ENCODE results near the gene TREML1. TPM values are rescaled to one million over a fixed set of nuclear protein-coding genes. Genes with fewer than 3 reads are reported as not detected.

Gene TREML1
- total RNA-seq (10 to 100 TPM in 1 of 2 donors, 1 to 10 TPM in 1; 3.0 to 68.6 TPM), total RNA-seq (0 reads per million in 2 donors)

- H3K27me3 Mint-ChIP-seq = peaks cover 17% of the 10 kb centered on the region
- H3K27ac Mint-ChIP-seq = no peak within 1 kb of the TSS
- H3K36me3 Mint-ChIP-seq (ENCODE audit: low read depth) = no peaks in the 10 kb centered on the region
- H3K4me1 Mint-ChIP-seq = peaks cover 12% of the 10 kb centered on the region
- no peak within 1 kb of the TSS for H3K4me3 Mint-ChIP-seq
- no peak for DNase-seq
- ATAC-seq = no peak
- H3K9me3 ChIP-seq (ENCODE audit: control insufficient read depth, low read length, poor library complexity, severe bottlenecking) = no peaks in the 10 kb centered on the region
Observed at GRCh38 chr6:41153992-41154625, at the start of gene TREML1. Gene TREML1, minus strand, starts transcription at chr6:41154347. Its CDS starts 59 bp downstream, at chr6:41154288.

- DNase-seq (no peak), ATAC-seq (no peak)
- H3K4me1 Mint-ChIP-seq = peaks cover 52% of the 10 kb centered on the region
- H3K36me3 Mint-ChIP-seq (ENCODE audit: low read depth) = peaks cover 5% of the 10 kb centered on the region
- H3K4me3 Mint-ChIP-seq = peak overlapping the region; percentile 87
- peak overlapping the region; percentile 97 for H3K27ac Mint-ChIP-seq
- H3K9me3 ChIP-seq (ENCODE audit: control insufficient read depth, low read length, poor library complexity, severe bottlenecking) = no peaks in the 10 kb centered on the region
- no peaks in the 10 kb centered on the region for H3K27me3 Mint-ChIP-seq
Observed at GRCh38 chr6:41201764-41202173, 47.6 kb upstream of the TREML1 start.

GRCh38 chr6:41200901-41201763 lies 47.0 kb upstream of the TREML1 start, which contains the start of gene TREML2:
Gene TREML2, minus strand, starts transcription at chr6:41201149. Its CDS starts 141 bp downstream, at chr6:41201008.
- DNase-seq = no peak
- H3K27me3 Mint-ChIP-seq = no peaks in the 10 kb centered on the region
- H3K4me3 Mint-ChIP-seq = peak within 1 kb of the TSS; percentile 87
- H3K27ac Mint-ChIP-seq = peak within 1 kb of the TSS; percentile 97
- H3K4me1 Mint-ChIP-seq = peaks cover 54% of the 10 kb centered on the region
- peak; percentile 38 for ATAC-seq
- H3K9me3 ChIP-seq (ENCODE audit: control insufficient read depth, low read length, poor library complexity, severe bottlenecking) = no peaks in the 10 kb centered on the region
- H3K36me3 Mint-ChIP-seq (ENCODE audit: low read depth) = peaks cover 5% of the 10 kb centered on the region

- H3K9me3 ChIP-seq (ENCODE audit: control insufficient read depth, low read length, poor library complexity, severe bottlenecking) = no peaks in the 10 kb centered on the region
- H3K27me3 Mint-ChIP-seq = no peaks in the 10 kb centered on the region
- peak in 1 of 3 donors; percentile 17 for DNase-seq
- peak overlapping the region; percentile 97 for H3K27ac Mint-ChIP-seq
- H3K4me3 Mint-ChIP-seq = peak overlapping the region; percentile 87
- H3K36me3 Mint-ChIP-seq (ENCODE audit: low read depth) = peaks cover 5% of the 10 kb centered on the region
- peaks cover 54% of the 10 kb centered on the region for H3K4me1 Mint-ChIP-seq
- ATAC-seq = peak; percentile 69
Observed at GRCh38 chr6:41200296-41200900, 46.3 kb upstream of the TREML1 start.

GRCh38 chr6:41199552-41200246 lies 45.6 kb upstream of the TREML1 start:
- Mint-ChIP-seq H3K27ac (peak overlapping the region; percentile 97), H3K4me1 (peaks cover 54% of the 10 kb centered on the region), H3K4me3 (peak overlapping the region; percentile 87), H3K36me3 (ENCODE audit: low read depth) (peaks cover 5% of the 10 kb centered on the region), H3K27me3 (no peaks in the 10 kb centered on the region)
- H3K9me3 ChIP-seq (ENCODE audit: control insufficient read depth, low read length, poor library complexity, severe bottlenecking) = no peaks in the 10 kb centered on the region
- ATAC-seq = peak; percentile 59
- DNase-seq = no peak

- ATAC-seq (no peak), DNase-seq (no peak)
- H3K9me3 ChIP-seq (ENCODE audit: control insufficient read depth, low read length, poor library complexity, severe bottlenecking) = no peaks in the 10 kb centered on the region
- H3K4me3 Mint-ChIP-seq = no peak overlapping the region
- peaks cover 62% of the 10 kb centered on the region for H3K4me1 Mint-ChIP-seq
- peak overlapping the region; percentile 24 for H3K27ac Mint-ChIP-seq
- H3K36me3 Mint-ChIP-seq (ENCODE audit: low read depth) = peaks cover 5% of the 10 kb centered on the region
- no peaks in the 10 kb centered on the region for H3K27me3 Mint-ChIP-seq
Observed at GRCh38 chr6:41197234-41197633, 43.1 kb upstream of the TREML1 start.

- ATAC-seq (no peak), DNase-seq (no peak)
- Mint-ChIP-seq H3K27ac (peak overlapping the region; percentile 56), H3K4me3 (peak overlapping the region; percentile 12), H3K27me3 (no peaks in the 10 kb centered on the region), H3K36me3 (ENCODE audit: low read depth) (peaks cover 5% of the 10 kb centered on the region), H3K4me1 (peaks cover 43% of the 10 kb centered on the region)
- H3K9me3 ChIP-seq (ENCODE audit: control insufficient read depth, low read length, poor library complexity, severe bottlenecking) = peaks cover 3% of the 10 kb centered on the region
Observed at GRCh38 chr6:41194386-41194785, 40.2 kb upstream of the TREML1 start.

- ATAC-seq (no peak), DNase-seq (no peak)
- peaks cover 5% of the 10 kb centered on the region for H3K36me3 Mint-ChIP-seq (ENCODE audit: low read depth)
- H3K27ac Mint-ChIP-seq = peak overlapping the region; percentile 85
- H3K4me1 Mint-ChIP-seq = peaks cover 41% of the 10 kb centered on the region
- no peak overlapping the region for H3K4me3 Mint-ChIP-seq
- H3K9me3 ChIP-seq (ENCODE audit: control insufficient read depth, low read length, poor library complexity, severe bottlenecking) = peaks cover 3% of the 10 kb centered on the region
- H3K27me3 Mint-ChIP-seq = no peaks in the 10 kb centered on the region
Observed at GRCh38 chr6:41193884-41194283, 39.7 kb upstream of the TREML1 start.

- Mint-ChIP-seq H3K36me3 (ENCODE audit: low read depth) (peaks cover 5% of the 10 kb centered on the region), H3K27me3 (no peaks in the 10 kb centered on the region), H3K4me3 (no peak overlapping the region), H3K4me1 (peaks cover 44% of the 10 kb centered on the region), H3K27ac (peak overlapping the region; percentile 85)
- DNase-seq = no peak
- ATAC-seq = no peak
- peaks cover 3% of the 10 kb centered on the region for H3K9me3 ChIP-seq (ENCODE audit: control insufficient read depth, low read length, poor library complexity, severe bottlenecking)
Observed at GRCh38 chr6:41193171-41193734, 39.1 kb upstream of the TREML1 start.

GRCh38 chr6:41191569-41191968 lies 37.4 kb upstream of the TREML1 start:
- H3K4me1 Mint-ChIP-seq = peaks cover 43% of the 10 kb centered on the region
- no peak overlapping the region for H3K27ac Mint-ChIP-seq

GRCh38 chr6:41190791-41191190 lies 36.6 kb upstream of the TREML1 start:
- Mint-ChIP-seq H3K27me3 (no peaks in the 10 kb centered on the region), H3K4me3 (no peak overlapping the region), H3K27ac (no peak overlapping the region), H3K4me1 (peaks cover 45% of the 10 kb centered on the region), H3K36me3 (ENCODE audit: low read depth) (peaks cover 2% of the 10 kb centered on the region)
- DNase-seq = no peak
- H3K9me3 ChIP-seq (ENCODE audit: control insufficient read depth, low read length, poor library complexity, severe bottlenecking) = peaks cover 3% of the 10 kb centered on the region
- no peak for ATAC-seq

More at GRCh38 chr6:41191569-41191968, 37.4 kb upstream of the TREML1 start:
- peaks cover 3% of the 10 kb centered on the region for H3K9me3 ChIP-seq (ENCODE audit: control insufficient read depth, low read length, poor library complexity, severe bottlenecking)
- DNase-seq (peak in 1 of 3 donors; percentile 41), ATAC-seq (peak; percentile 75)
- H3K4me3 Mint-ChIP-seq = no peak overlapping the region
- no peaks in the 10 kb centered on the region for H3K27me3 Mint-ChIP-seq
- peaks cover 2% of the 10 kb centered on the region for H3K36me3 Mint-ChIP-seq (ENCODE audit: low read depth)

GRCh38 chr6:41189967-41190366 lies 35.8 kb upstream of the TREML1 start:
- Mint-ChIP-seq H3K4me3 (no peak overlapping the region), H3K27me3 (no peaks in the 10 kb centered on the region), H3K4me1 (peaks cover 50% of the 10 kb centered on the region), H3K36me3 (ENCODE audit: low read depth) (peaks cover 2% of the 10 kb centered on the region), H3K27ac (no peak overlapping the region)
- peaks cover 3% of the 10 kb centered on the region for H3K9me3 ChIP-seq (ENCODE audit: control insufficient read depth, low read length, poor library complexity, severe bottlenecking)
- no peak for ATAC-seq
- DNase-seq = no peak

Data from T-helper 17 cell (primary cell).